Subcutaneous adipose tissue (tissue), 4 donors: ENCODE results near the gene ZNRF2. TPM values are rescaled to one million over a fixed set of nuclear protein-coding genes. Genes with fewer than 3 reads are reported as not detected.

Experiments
- total RNA-seq, 4 donors: library from RNA; depleted of rRNA; stranded (reverse); fragments of >200 nt; gene quantifications; one replicate each; pipeline ENCODE4 v1.1.0, GENCODE V29; 2016
- TF ChIP-seq, protein P1 (sequence below): fragments of 450-650 bp; IDR thresholded peaks from one replicate; pipeline ENCODE4 v1.5.1; 2016; ENCODE audit warnings: low read depth, mild to moderate bottlenecking, control low read depth, antibody characterized with exemption, moderate library complexity

Gene ZNRF2
- total RNA-seq, 4 donors from 2014 or later, result 19.2 to 23.8 (median 21.3) TPM

GRCh38 chr7:30304177-30304884, 19.9 kb downstream of the ZNRF2 start:
- TF ChIP-seq, protein P1, sequence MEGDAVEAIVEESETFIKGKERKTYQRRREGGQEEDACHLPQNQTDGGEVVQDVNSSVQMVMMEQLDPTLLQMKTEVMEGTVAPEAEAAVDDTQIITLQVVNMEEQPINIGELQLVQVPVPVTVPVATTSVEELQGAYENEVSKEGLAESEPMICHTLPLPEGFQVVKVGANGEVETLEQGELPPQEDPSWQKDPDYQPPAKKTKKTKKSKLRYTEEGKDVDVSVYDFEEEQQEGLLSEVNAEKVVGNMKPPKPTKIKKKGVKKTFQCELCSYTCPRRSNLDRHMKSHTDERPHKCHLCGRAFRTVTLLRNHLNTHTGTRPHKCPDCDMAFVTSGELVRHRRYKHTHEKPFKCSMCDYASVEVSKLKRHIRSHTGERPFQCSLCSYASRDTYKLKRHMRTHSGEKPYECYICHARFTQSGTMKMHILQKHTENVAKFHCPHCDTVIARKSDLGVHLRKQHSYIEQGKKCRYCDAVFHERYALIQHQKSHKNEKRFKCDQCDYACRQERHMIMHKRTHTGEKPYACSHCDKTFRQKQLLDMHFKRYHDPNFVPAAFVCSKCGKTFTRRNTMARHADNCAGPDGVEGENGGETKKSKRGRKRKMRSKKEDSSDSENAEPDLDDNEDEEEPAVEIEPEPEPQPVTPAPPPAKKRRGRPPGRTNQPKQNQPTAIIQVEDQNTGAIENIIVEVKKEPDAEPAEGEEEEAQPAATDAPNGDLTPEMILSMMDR, result no peak

DNA sequence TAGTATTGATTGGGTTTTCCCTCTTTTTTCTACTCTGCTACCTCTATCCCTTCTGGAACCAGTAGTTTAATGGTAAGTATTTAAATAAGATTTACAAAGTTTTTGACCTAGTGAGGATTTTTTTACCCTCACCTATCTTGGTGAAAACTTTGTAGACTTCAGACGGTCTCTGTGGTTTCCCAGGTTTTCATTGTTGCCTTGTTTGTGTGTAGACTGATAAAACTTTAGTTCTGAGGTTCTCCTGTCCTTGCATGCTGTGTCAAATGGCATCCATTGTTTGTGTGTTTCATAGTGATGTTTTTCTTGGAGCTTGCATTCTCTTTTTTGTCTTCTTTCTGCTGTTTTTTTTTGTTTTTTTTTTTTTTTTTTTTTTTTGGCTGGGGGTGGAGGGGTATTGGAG, 22.6 kb downstream of the ZNRF2 start:
- TF ChIP-seq, protein P1, result no peak

DNA sequence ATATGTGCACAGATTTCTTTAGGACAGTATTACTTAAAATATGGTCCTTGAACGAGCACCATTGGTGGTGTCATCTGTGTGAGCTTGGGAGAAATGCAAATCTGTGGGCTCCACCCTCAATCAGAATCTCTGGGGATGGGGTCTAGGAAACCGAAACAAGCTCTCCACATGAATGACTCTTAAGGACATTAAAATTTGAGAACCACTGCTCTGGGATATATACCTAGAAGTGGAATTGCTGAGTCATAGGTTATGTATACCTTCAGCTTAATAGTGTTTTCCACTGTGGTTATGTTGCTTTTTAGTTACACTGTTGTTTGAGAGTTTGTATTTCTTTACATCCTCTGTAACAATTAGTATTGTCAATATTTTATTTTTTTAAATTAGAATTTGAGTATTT, 24.0 kb downstream of the ZNRF2 start:
- TF ChIP-seq, protein P1, result no peak

DNA sequence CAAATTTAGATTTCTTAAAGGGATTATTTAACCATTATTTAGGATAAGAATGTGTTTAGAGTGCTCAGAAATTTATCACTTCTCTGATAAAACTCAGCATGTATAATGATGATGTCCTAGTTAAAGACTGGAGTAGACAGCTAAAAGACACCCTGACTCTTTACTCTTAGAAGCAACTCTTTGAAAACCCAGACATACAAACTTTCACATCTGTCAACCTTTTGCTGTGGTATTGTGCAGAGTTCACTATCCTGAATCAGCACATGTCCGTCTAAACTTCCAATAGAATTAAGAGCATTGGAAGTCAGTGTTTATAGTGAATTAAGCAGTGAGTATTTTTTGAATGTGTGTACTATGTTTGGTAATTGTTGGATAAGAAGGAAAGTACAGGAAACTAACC, 24.9 kb downstream of the ZNRF2 start:
- TF ChIP-seq, protein P1, result no peak

- TF ChIP-seq, protein P1, result no peak
Observed at GRCh38 chr7:30309842-30310435, 25.5 kb downstream of the ZNRF2 start.

DNA sequence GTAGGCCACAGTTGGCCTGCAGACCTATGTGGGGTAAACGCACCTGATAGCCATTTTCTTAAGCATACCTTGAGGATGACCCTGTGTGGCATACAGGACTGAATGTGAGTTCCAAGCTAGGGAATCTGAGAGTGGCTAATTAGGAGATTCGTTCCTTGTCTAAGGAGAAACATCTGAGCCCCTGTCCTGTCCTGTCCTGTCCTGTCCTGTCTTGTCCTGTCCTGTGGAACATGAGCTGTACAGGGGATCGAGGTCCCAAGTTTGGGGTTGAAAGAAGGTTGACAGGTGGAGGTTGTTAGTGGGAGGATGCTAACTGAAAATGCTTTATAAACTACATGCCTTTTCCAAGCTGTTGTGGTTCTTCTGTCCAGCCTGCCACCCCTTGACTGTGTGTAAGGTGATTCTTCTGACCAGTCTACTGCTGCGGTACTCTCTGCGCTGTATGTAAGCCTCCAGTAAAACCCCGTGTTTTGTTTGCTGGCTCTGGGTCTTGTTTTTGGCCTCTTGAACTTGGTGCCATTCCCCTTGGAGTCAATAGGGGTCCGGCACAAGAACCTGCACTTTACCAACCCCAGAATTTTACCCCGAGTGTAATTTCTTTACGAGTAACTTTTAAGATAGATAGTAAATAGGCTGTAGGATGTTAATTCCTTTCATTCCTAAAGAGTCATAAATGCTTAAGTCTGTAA, 26.4 kb downstream of the ZNRF2 start:
- TF ChIP-seq, protein P1, result no peak

GRCh38 chr7:30312178-30312577, 27.8 kb downstream of the ZNRF2 start:
- TF ChIP-seq, protein P1, result no peak
